ENCODE data around the gene KIAA1586.
"Not testable (repeated sequence)": the region's sequence is repeated elsewhere in the genome, so short reads cannot be mapped to it uniquely, and the experiment has no call there.

The KIAA1586 gene, protein sequence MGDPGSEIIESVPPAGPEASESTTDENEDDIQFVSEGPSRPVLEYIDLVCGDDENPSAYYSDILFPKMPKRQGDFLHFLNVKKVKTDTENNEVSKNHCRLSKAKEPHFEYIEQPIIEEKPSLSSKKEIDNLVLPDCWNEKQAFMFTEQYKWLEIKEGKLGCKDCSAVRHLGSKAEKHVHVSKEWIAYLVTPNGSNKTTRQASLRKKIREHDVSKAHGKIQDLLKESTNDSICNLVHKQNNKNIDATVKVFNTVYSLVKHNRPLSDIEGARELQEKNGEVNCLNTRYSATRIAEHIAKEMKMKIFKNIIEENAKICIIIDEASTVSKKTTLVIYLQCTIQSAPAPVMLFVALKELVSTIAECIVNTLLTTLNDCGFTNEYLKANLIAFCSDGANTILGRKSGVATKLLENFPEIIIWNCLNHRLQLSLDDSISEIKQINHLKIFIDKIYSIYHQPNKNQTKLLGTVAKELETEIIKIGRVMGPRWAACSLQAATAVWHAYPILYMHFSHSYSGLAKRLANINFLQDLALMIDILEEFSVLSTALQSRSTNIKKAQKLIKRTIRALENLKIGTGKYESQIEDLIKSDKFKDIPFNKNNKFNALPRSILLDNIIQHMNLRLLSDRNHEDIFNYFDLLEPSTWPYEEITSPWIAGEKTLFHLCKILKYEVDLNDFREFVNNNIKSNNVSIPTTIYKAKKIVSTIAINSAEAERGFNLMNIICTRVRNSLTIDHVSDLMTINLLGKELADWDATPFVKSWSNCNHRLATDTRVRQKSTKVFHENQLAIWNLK

DNA sequence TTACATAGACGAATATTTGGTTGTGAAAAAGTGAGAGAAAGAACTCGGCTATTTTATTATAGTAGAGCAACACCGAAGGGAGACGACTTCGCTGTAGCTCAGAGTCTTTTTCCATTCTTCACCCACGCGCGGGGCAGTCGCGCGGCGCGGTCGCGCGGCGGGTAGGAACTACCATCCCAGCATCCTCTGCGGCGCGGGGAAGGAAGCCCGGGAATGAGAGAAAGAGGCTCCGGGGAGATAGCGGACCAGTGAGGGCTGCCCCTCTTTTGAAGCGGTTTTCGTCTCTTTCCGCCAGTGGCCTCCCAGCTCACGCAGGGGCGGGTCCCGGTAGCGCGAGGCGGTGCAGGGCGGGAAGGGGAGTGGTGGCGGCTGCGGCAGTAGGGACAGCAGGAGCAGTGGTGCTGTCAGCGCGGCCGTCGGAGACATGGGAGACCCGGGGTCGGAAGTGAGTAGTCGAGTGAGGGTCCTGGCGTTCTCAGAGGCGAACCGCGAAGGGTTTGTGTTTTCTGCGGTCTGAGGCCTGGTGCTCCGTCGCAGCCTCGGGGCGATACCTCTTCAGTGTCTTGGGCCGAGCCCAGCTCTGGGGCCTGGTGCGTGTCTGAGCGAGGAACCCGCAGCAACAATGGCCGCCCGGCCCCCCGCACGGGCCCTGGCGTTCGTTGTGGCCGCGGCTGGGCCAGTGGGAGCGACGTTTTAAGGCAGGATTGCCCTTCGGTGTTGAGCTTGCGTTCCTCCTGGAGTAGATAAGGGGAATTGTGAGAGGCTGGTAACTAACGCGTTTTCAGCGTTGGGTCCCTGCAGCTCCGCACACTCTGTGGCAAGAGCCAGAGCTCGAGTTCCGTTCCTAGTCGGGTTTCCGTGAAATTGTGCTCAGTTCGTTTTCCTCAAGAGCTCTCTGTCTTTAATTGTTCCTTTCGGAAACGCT, at the start of gene KIAA1586:
Gene KIAA1586 (plus strand): TSS at position 362 of the 925 bp plus-strand sequence. CDS start 63 bp downstream, at position 425.
- DNase-seq (ENCODE audit: low read depth): peak; percentile 92
- peak within 1 kb of the TSS; percentile 60 for H3K4me3 ChIP-seq (ENCODE audit: low read depth, low read length)

GRCh38 chr6:56999049-56999448, 47.4 kb upstream of the KIAA1586 start:
- no peak overlapping the region for H3K4me3 ChIP-seq (ENCODE audit: low read depth, low read length)
- DNase-seq (ENCODE audit: low read depth): no peak
- TF ChIP-seq, protein P1, sequence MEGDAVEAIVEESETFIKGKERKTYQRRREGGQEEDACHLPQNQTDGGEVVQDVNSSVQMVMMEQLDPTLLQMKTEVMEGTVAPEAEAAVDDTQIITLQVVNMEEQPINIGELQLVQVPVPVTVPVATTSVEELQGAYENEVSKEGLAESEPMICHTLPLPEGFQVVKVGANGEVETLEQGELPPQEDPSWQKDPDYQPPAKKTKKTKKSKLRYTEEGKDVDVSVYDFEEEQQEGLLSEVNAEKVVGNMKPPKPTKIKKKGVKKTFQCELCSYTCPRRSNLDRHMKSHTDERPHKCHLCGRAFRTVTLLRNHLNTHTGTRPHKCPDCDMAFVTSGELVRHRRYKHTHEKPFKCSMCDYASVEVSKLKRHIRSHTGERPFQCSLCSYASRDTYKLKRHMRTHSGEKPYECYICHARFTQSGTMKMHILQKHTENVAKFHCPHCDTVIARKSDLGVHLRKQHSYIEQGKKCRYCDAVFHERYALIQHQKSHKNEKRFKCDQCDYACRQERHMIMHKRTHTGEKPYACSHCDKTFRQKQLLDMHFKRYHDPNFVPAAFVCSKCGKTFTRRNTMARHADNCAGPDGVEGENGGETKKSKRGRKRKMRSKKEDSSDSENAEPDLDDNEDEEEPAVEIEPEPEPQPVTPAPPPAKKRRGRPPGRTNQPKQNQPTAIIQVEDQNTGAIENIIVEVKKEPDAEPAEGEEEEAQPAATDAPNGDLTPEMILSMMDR (IDR thresholded peaks at IDR 0.05; ENCODE audit: insufficient read depth, low read depth, low read length, missing control alignments): no peak

DNA sequence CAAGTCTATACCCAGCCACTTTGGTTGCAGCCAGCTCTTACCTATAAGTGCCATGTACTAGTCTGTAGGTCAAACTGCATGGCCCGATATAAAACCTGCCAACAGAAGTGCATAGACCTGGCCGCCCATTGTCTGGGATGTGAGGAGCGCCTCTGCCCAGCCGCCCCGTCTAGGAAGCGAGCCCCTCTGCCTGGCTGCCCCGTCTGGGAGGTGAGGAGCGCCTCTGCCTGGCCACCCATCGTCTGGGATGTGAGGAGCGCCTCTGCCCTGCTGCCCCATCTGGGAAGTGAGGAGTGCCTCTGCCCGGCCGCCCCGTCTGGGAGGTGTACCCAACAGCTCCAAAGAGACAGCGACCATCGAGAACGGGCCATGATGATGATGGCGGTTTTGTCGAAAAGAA, 46.7 kb upstream of the KIAA1586 start:
- not testable (repeated sequence) for DNase-seq (ENCODE audit: low read depth)

DNA sequence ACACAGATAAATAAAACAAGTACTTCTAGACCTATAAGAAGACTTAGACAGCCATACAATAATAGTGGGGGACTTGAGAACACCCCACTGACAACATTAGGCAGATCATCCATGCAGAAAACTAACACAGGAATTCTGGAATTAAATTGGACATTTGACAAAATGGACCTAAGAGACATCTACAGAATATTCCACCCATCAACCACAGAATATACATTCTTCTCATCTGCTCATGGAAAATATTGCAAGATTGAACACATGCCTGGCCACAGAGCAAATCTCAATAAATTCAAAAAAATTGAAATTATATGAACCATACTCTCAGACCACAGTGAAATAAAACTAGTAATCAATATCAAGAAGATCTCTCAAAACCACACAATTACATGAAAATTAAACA, 44.3 kb upstream of the KIAA1586 start:
- no peak for DNase-seq (ENCODE audit: low read depth)
- H3K4me3 ChIP-seq (ENCODE audit: low read depth, low read length): no peak overlapping the region
- TF ChIP-seq, protein P1 (IDR thresholded peaks at IDR 0.05; ENCODE audit: insufficient read depth, low read depth, low read length, missing control alignments): no peak

More for the DNA sequence above, 46.7 kb upstream of the KIAA1586 start:
- H3K4me3 ChIP-seq (ENCODE audit: low read depth, low read length): not testable (repeated sequence)

DNA sequence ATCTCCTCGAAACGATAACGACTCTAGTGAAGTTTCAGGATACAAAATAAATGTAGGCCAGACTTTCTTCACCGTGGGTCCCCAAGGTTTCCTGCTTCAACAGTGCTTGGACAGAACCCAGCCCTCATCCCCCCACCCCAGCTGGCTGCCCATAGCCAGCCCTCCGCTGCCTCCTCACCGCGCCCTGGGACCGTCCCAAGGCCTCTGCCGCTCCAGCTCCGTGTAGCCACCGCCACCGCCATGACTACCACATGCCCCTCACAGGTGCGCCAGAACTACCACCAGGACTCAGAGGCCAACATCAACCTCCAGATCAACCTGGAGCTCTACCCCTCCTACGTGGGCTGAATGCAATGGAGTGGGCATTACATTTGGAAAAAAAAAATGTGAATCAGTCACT, 42.2 kb upstream of the KIAA1586 start:
- H3K4me3 ChIP-seq (ENCODE audit: low read depth, low read length): no peak overlapping the region
- TF ChIP-seq, protein P1 (IDR thresholded peaks at IDR 0.05; ENCODE audit: insufficient read depth, low read depth, low read length, missing control alignments): no peak
- no peak for DNase-seq (ENCODE audit: low read depth)

GRCh38 chr6:57006101-57006500, 40.4 kb upstream of the KIAA1586 start:
- TF ChIP-seq, protein P1 (IDR thresholded peaks at IDR 0.05; ENCODE audit: insufficient read depth, low read depth, low read length, missing control alignments): no peak
- H3K4me3 ChIP-seq (ENCODE audit: low read depth, low read length): no peak overlapping the region
- DNase-seq (ENCODE audit: low read depth): no peak

- not testable (repeated sequence) for H3K4me3 ChIP-seq (ENCODE audit: low read depth, low read length); DNase-seq (ENCODE audit: low read depth)
These were observed 38.4 kb upstream of the KIAA1586 start for GRCh38 chr6:57008069-57008468.

DNA sequence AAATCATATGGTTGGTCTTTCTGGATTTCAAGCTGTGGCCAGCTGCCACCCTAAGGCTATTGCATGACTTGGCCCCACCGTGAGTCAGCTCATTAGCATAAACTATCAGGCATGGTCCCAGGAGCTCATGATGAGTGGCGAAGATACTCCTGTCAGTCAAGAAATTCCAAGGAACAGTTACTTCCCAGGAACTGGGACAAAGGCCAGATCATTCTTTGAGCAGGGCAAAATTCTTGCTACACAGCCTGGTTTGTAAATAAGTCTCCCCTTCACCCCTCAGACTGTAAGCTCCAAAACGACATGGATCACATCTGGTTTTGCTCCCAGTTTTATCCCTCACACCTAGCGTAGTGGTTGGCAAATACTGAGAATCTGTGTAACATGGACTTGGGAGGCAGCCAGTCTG, 33.0 kb upstream of the KIAA1586 start:
- TF ChIP-seq, protein P1 (IDR thresholded peaks at IDR 0.05; ENCODE audit: insufficient read depth, low read depth, low read length, missing control alignments): no peak
- H3K4me3 ChIP-seq (ENCODE audit: low read depth, low read length): no peak overlapping the region
- DNase-seq (ENCODE audit: low read depth): no peak

Measured in GM12865 (cell line).